ENCODE results near the gene INPP5B.

Gene INPP5B

DNA sequence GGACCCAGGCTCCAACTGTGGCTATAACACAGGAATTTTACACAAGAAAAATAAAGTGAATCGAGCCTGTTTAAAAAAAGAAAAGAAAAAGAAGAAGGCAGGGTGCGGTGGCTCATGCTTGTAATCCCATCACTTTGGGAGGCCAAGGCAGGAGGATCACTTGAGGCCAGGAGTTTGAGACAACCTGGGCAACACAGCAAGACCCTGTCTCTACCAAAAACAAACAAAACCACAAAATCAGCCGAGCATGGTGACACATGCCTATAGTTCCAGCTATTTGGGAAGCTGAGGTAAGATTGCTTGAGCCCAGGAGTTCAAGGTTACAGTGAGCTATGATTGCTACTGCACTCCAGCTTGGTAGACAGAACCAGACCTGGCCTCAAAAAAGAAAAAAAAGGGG, 105.2 kb downstream of the INPP5B start:
- Histone ChIP-seq H3K79me2 (ENCODE audit: low read length) (peaks cover 10% of the 10 kb centered on the region; the same call in 1 of the 2 replicates), H3K27ac (ENCODE audit: low read length) (no peak overlapping the region), H2AFZ (ENCODE audit: low read depth, low read length) (no peak overlapping the region), H3K36me3 (replicated peaks; ENCODE audit: low read depth, low read length) (peaks cover 5% of the 10 kb centered on the region), H4K20me1 (ENCODE audit: insufficient read depth, low read length) (no peaks in the 10 kb centered on the region), H3K27me3 (ENCODE audit: low read depth, low read length) (no peaks in the 10 kb centered on the region), H3K4me2 (ENCODE audit: low read length) (no peak overlapping the region), H3K4me1 (ENCODE audit: low read length) (peaks cover 8% of the 10 kb centered on the region), H3K4me3 (ENCODE audit: low read length) (no peak overlapping the region), H3K9ac (ENCODE audit: low read length) (no peak overlapping the region), H3K9me3 (ENCODE audit: insufficient read depth, low read length) (no peaks in the 10 kb centered on the region)
- TF ChIP-seq EZH2phosphoT487 (IDR thresholded peaks at IDR 0.05; ENCODE audit: low read depth): no peak
- TF ChIP-seq, protein P1, sequence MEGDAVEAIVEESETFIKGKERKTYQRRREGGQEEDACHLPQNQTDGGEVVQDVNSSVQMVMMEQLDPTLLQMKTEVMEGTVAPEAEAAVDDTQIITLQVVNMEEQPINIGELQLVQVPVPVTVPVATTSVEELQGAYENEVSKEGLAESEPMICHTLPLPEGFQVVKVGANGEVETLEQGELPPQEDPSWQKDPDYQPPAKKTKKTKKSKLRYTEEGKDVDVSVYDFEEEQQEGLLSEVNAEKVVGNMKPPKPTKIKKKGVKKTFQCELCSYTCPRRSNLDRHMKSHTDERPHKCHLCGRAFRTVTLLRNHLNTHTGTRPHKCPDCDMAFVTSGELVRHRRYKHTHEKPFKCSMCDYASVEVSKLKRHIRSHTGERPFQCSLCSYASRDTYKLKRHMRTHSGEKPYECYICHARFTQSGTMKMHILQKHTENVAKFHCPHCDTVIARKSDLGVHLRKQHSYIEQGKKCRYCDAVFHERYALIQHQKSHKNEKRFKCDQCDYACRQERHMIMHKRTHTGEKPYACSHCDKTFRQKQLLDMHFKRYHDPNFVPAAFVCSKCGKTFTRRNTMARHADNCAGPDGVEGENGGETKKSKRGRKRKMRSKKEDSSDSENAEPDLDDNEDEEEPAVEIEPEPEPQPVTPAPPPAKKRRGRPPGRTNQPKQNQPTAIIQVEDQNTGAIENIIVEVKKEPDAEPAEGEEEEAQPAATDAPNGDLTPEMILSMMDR (IDR thresholded peaks at IDR 0.05; ENCODE audit: low read depth, low read length): no peak

DNA sequence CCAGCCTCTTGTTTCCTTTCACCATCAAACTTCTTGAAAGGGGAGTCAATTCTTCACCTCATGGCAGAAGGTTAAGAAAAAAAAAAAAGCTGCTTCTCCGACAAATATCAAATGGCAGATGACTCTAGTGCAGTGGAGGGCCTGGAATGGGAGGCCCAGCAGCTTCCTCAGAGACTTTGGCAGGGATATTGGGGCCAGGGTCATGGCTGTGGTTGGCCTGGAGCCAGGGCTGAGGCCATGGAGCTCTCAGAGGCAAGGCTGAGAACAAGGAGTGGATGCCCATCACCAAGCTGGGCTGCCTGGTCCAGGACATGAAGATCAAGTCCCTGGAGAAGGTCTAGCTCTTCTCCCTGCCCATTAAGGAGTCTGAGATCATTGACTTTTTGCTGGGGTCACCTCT, 106.1 kb downstream of the INPP5B start:
- TF ChIP-seq, protein P1 (IDR thresholded peaks at IDR 0.05; ENCODE audit: low read depth, low read length): no peak
- no peak for TF ChIP-seq EZH2phosphoT487 (IDR thresholded peaks at IDR 0.05; ENCODE audit: low read depth)

GRCh38 chr1:37839676-37840075, 107.2 kb downstream of the INPP5B start:
- Histone ChIP-seq H4K20me1 (ENCODE audit: insufficient read depth, low read length) (no peaks in the 10 kb centered on the region), H2AFZ (ENCODE audit: low read depth, low read length) (no peak overlapping the region), H3K79me2 (ENCODE audit: low read length) (peaks cover 4% of the 10 kb centered on the region; the same call in 1 of the 2 replicates), H3K27ac (ENCODE audit: low read length) (no peak overlapping the region), H3K4me2 (ENCODE audit: low read length) (no peak overlapping the region), H3K27me3 (ENCODE audit: low read depth, low read length) (no peaks in the 10 kb centered on the region), H3K36me3 (replicated peaks; ENCODE audit: low read depth, low read length) (peaks cover 8% of the 10 kb centered on the region), H3K4me1 (ENCODE audit: low read length) (no peaks in the 10 kb centered on the region), H3K9me3 (ENCODE audit: insufficient read depth, low read length) (no peaks in the 10 kb centered on the region), H3K4me3 (ENCODE audit: low read length) (no peak overlapping the region), H3K9ac (ENCODE audit: low read length) (no peak overlapping the region)
- no peak for TF ChIP-seq EZH2phosphoT487 (IDR thresholded peaks at IDR 0.05; ENCODE audit: low read depth)
- TF ChIP-seq, protein P1 (IDR thresholded peaks at IDR 0.05; ENCODE audit: low read depth, low read length): no peak

More for the DNA sequence above, 106.1 kb downstream of the INPP5B start:
- no peaks in the 10 kb centered on the region for H3K27me3 ChIP-seq (ENCODE audit: low read depth, low read length)
- no peaks in the 10 kb centered on the region for H4K20me1 ChIP-seq (ENCODE audit: insufficient read depth, low read length)
- no peak overlapping the region for H3K9ac ChIP-seq (ENCODE audit: low read length)
- H3K27ac ChIP-seq (ENCODE audit: low read length): no peak overlapping the region
- peaks cover 10% of the 10 kb centered on the region; the same call in 1 of the 2 replicates for H3K79me2 ChIP-seq (ENCODE audit: low read length)
- peaks cover 5% of the 10 kb centered on the region for H3K36me3 ChIP-seq (replicated peaks; ENCODE audit: low read depth, low read length)
- no peak overlapping the region for H3K4me3 ChIP-seq (ENCODE audit: low read length)
- no peak overlapping the region for H3K4me2 ChIP-seq (ENCODE audit: low read length)
- H3K9me3 ChIP-seq (ENCODE audit: insufficient read depth, low read length): no peaks in the 10 kb centered on the region
- H3K4me1 ChIP-seq (ENCODE audit: low read length): no peaks in the 10 kb centered on the region; the same call in 1 of the 2 replicates
- no peak overlapping the region for H2AFZ ChIP-seq (ENCODE audit: low read depth, low read length)

DNA sequence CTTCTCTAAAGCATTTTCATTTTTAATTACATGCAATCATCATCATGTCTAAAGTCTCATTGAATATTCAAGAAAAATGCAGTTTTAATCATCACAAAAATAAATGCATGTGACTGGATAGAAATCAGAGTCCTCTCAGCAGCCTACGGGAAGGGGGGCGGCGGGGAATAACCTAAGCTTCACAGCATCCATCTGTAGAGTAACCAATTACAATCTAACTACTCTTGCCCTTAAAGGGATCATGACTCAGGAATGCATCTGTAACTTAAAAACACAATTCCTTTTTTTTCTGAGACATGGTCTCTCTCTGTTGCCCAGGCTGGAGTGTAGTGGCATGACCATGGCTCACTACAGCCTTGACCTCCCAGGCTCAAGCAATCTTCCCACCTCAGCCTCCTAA, 110.1 kb downstream of the INPP5B start:
- no peak overlapping the region for H2AFZ ChIP-seq (ENCODE audit: low read depth, low read length)
- no peaks in the 10 kb centered on the region for H3K27me3 ChIP-seq (ENCODE audit: low read depth, low read length)
- H3K79me2 ChIP-seq (ENCODE audit: low read length): no peaks in the 10 kb centered on the region
- H3K4me2 ChIP-seq (ENCODE audit: low read length): no peak overlapping the region
- H3K27ac ChIP-seq (ENCODE audit: low read length): no peak overlapping the region
- no peaks in the 10 kb centered on the region for H3K9me3 ChIP-seq (ENCODE audit: insufficient read depth, low read length)
- no peaks in the 10 kb centered on the region for H4K20me1 ChIP-seq (ENCODE audit: insufficient read depth, low read length)
- H3K36me3 ChIP-seq (replicated peaks; ENCODE audit: low read depth, low read length): peaks cover 14% of the 10 kb centered on the region
- H3K4me3 ChIP-seq (ENCODE audit: low read length): no peak overlapping the region
- TF ChIP-seq, protein P1 (IDR thresholded peaks at IDR 0.05; ENCODE audit: low read depth, low read length): no peak
- TF ChIP-seq EZH2phosphoT487 (IDR thresholded peaks at IDR 0.05; ENCODE audit: low read depth): no peak
- no peak overlapping the region for H3K9ac ChIP-seq (ENCODE audit: low read length)
- no peaks in the 10 kb centered on the region for H3K4me1 ChIP-seq (ENCODE audit: low read length)
